ENCODE data around the gene DLG2. TPM values are rescaled to one million over a fixed set of nuclear protein-coding genes. Genes with fewer than 3 reads are reported as not detected.

The DLG2 gene
- total RNA-seq, 2 donors from 2014 or later, result 3.8 to 16.4 TPM

- ATAC-seq (ENCODE audit: insufficient number of reproducible peaks, low FRiP score, low read depth) (peak; percentile 71), DNase-seq (ENCODE audit: low spot score) (no peak)
- H3K4me3 ChIP-seq, result no peak overlapping the region
- H3K9me3 ChIP-seq, result no peaks in the 10 kb centered on the region
- no peak for TF ChIP-seq CTCF (IDR thresholded peaks at IDR 0.05)
- H3K27ac ChIP-seq, result peak overlapping the region; percentile 42 to 76
- no peaks in the 10 kb centered on the region for H3K27me3 ChIP-seq (replicated peaks; ENCODE audit: insufficient read depth)
- H3K36me3 ChIP-seq, result no peaks in the 10 kb centered on the region
- peaks cover 20 to 45% of the 10 kb centered on the region in 2 donors for H3K4me1 ChIP-seq (ENCODE audit: control insufficient read depth in 1 of 2, low read depth in 2 of 2)
These were observed 1377.6 kb downstream of the DLG2 start for GRCh38 chr11:84249344-84250135.

- Histone ChIP-seq H3K4me1 (ENCODE audit: control insufficient read depth in 1 of 2, low read depth in 2 of 2) (peaks cover 17 to 36% of the 10 kb centered on the region in 2 donors), H3K27me3 (replicated peaks; ENCODE audit: insufficient read depth) (no peaks in the 10 kb centered on the region), H3K4me3 (no peak overlapping the region), H3K36me3 (no peaks in the 10 kb centered on the region), H3K9me3 (no peaks in the 10 kb centered on the region), H3K27ac (peak overlapping the region; percentile 4 to 7)
- no peak for ATAC-seq (ENCODE audit: insufficient number of reproducible peaks, low FRiP score, low read depth)
- DNase-seq (ENCODE audit: low spot score), result no peak
- no peak for TF ChIP-seq CTCF (IDR thresholded peaks at IDR 0.05)
These were observed 1379.2 kb downstream of the DLG2 start for GRCh38 chr11:84247926-84248325.

DNA sequence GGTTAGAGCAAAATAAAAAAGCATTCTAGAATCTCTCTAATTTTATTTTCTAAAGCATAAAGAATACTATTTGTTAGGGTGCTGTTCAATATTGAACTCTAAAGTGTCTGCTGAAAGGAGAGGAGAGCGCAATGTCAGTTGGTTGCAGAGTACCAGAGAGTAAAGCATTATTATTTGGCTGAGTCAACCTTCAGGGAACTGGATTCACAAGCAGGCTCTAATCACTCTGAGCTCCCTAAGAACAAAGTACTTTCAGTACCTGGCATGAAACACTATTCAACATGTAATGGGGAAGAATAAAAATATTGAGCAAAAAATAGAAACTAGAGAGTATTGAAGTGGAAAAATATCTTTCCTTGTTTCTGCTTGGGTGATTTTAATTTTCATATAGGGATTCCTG is 1380.0 kb downstream of the DLG2 start:
- H3K4me3 ChIP-seq, result no peak overlapping the region

GRCh38 chr11:84243629-84244263 is 1383.4 kb downstream of the DLG2 start:
- DNase-seq (ENCODE audit: low spot score) (no peak), ATAC-seq (ENCODE audit: insufficient number of reproducible peaks, low FRiP score, low read depth) (peak; percentile 6)
- no peak overlapping the region for H3K4me3 ChIP-seq
- no peak overlapping the region for H3K27ac ChIP-seq
- H3K4me1 ChIP-seq (ENCODE audit: control insufficient read depth in 1 of 2, low read depth in 2 of 2), result peaks cover 6 to 24% of the 10 kb centered on the region in 2 donors
- no peaks in the 10 kb centered on the region for H3K27me3 ChIP-seq (replicated peaks; ENCODE audit: insufficient read depth)
- TF ChIP-seq CTCF (IDR thresholded peaks at IDR 0.05), result no peak
- H3K9me3 ChIP-seq, result no peaks in the 10 kb centered on the region
- no peaks in the 10 kb centered on the region for H3K36me3 ChIP-seq

More for the DNA sequence above, 1380.0 kb downstream of the DLG2 start:
- Histone ChIP-seq H3K27me3 (replicated peaks; ENCODE audit: insufficient read depth) (no peaks in the 10 kb centered on the region), H3K27ac (peak overlapping the region in 1 of 2 donors; percentile 4), H3K4me1 (ENCODE audit: control insufficient read depth in 1 of 2, low read depth in 2 of 2) (peaks cover 17 to 36% of the 10 kb centered on the region in 2 donors), H3K9me3 (no peaks in the 10 kb centered on the region), H3K36me3 (no peaks in the 10 kb centered on the region)
- ATAC-seq (ENCODE audit: insufficient number of reproducible peaks, low FRiP score, low read depth) (no peak), DNase-seq (ENCODE audit: low spot score) (no peak)
- TF ChIP-seq CTCF (IDR thresholded peaks at IDR 0.05), result no peak

GRCh38 chr11:84241343-84242131 is 1385.6 kb downstream of the DLG2 start:
- Histone ChIP-seq H3K27ac (no peak overlapping the region), H3K4me1 (ENCODE audit: control insufficient read depth in 1 of 2, low read depth in 2 of 2) (peaks cover 0 to 7% of the 10 kb centered on the region in 2 donors), H3K9me3 (no peaks in the 10 kb centered on the region), H3K4me3 (no peak overlapping the region), H3K27me3 (replicated peaks; ENCODE audit: insufficient read depth) (no peaks in the 10 kb centered on the region), H3K36me3 (no peaks in the 10 kb centered on the region)
- ATAC-seq (ENCODE audit: insufficient number of reproducible peaks, low FRiP score, low read depth) (no peak), DNase-seq (ENCODE audit: low spot score) (no peak)
- TF ChIP-seq CTCF (IDR thresholded peaks at IDR 0.05), result no peak

Data from thoracic aorta (tissue), 2 donors.